Epithelial cell of esophagus (primary cell): ENCODE results near the gene RNF187.

ENCODE experiments used
- DNase-seq: peaks from one replicate; pipeline ENCODE4 v3.0.0; 2010; ENCODE audit warnings: low read depth
- H3K4me3 ChIP-seq: 2 replicates; pipeline ENCODE4 v1.5.1; 2011; ENCODE audit warnings: mild to moderate bottlenecking, low read length, control low read depth
- CTCF ChIP-seq: IDR thresholded peaks from 2 replicates; pipeline ENCODE4 v1.5.1; 2011; ENCODE audit warnings: low read depth, mild to moderate bottlenecking, low read length, control low read depth, inconsistent platforms; ENCODE audit not compliant: insufficient read depth; ENCODE audit errors: missing control alignments

RNF187 gene

GRCh38 chr1:228445843-228446650, 41.1 kb upstream of the RNF187 start:
- DNase-seq = peak; percentile 52
- TF ChIP-seq CTCF = no peak
- peak overlapping the region; percentile 30 for H3K4me3 ChIP-seq

GRCh38 chr1:228446852-228447251, 40.3 kb upstream of the RNF187 start:
- no peak overlapping the region for H3K4me3 ChIP-seq
- no peak for DNase-seq
- no peak for TF ChIP-seq CTCF

- no peak overlapping the region for H3K4me3 ChIP-seq
- TF ChIP-seq CTCF = no peak
- DNase-seq = peak; percentile 22
These were observed 38.8 kb upstream of the RNF187 start for GRCh38 chr1:228448372-228448771.

- TF ChIP-seq CTCF = no peak
- no peak overlapping the region for H3K4me3 ChIP-seq
- no peak for DNase-seq
These were observed 37.0 kb upstream of the RNF187 start for GRCh38 chr1:228450200-228450599.

- TF ChIP-seq CTCF = no peak
- DNase-seq = no peak
These were observed 34.8 kb upstream of the RNF187 start for GRCh38 chr1:228452194-228453021.

GRCh38 chr1:228453022-228453560, 34.1 kb upstream of the RNF187 start:
- no peak overlapping the region for H3K4me3 ChIP-seq
- TF ChIP-seq CTCF = no peak
- no peak for DNase-seq

More at GRCh38 chr1:228452194-228453021, 34.8 kb upstream of the RNF187 start:
- no peak overlapping the region for H3K4me3 ChIP-seq
